Loucy (cell line): ENCODE measurements around the gene FMNL2.

ENCODE experiments used
- H2AFZ ChIP-seq: fragments of 200-600 bp; sonication (generic); 2 replicates; pipeline ENCODE4 v1.6.0; 2016; ENCODE audit warnings: antibody characterized with exemption, mild to moderate bottlenecking, low read length, moderate library complexity
- H3F3A ChIP-seq: fragments of 200-600 bp; 2 replicates; pipeline ENCODE4 v1.6.0; 2016; ENCODE audit warnings: antibody characterized with exemption, low read depth, mild to moderate bottlenecking
- H3K27me3 ChIP-seq: fragments of 200-600 bp; sonication (generic); 2 replicates; pipeline ENCODE4 v1.6.1; 2014; ENCODE audit warnings: low read length, mild to moderate bottlenecking; ENCODE audit not compliant: insufficient read depth, poor library complexity, severe bottlenecking
- H3K36me3 ChIP-seq: fragments of 200-600 bp; sonication (generic); 2 replicates; pipeline ENCODE4 v1.6.1; 2016; ENCODE audit warnings: low read length; ENCODE audit not compliant: insufficient read depth
- H3K4me1 ChIP-seq: fragments of 200-600 bp; sonication (generic); 2 replicates; pipeline ENCODE4 v1.5.1; 2014; ENCODE audit warnings: low read length, mild to moderate bottlenecking; ENCODE audit not compliant: insufficient read depth, poor library complexity, severe bottlenecking
- H3K4me2 ChIP-seq: fragments of 200-600 bp; sonication (generic); 2 replicates; pipeline ENCODE4 v1.6.0; 2014; ENCODE audit warnings: antibody characterized with exemption, low read length, low read depth, mild to moderate bottlenecking; ENCODE audit not compliant: poor library complexity, severe bottlenecking
- H3K4me3 ChIP-seq: fragments of 200-600 bp; sonication (generic); 2 replicates; pipeline ENCODE4 v1.5.1; 2014; ENCODE audit warnings: low read length, mild to moderate bottlenecking, mixed read lengths; ENCODE audit not compliant: poor library complexity, severe bottlenecking
- H3K79me2 ChIP-seq: fragments of 200-600 bp; sonication (generic); 2 replicates; pipeline ENCODE4 v1.6.1; 2014; ENCODE audit warnings: low read length; ENCODE audit not compliant: insufficient read depth
- H3K9ac ChIP-seq: fragments of 200-600 bp; sonication (generic); 2 replicates; pipeline ENCODE4 v1.6.0; 2014; ENCODE audit warnings: mild to moderate bottlenecking, low read depth, low read length, moderate library complexity; ENCODE audit not compliant: poor library complexity, severe bottlenecking
- H3K9me2 ChIP-seq: fragments of 200-600 bp; sonication (generic); replicated peaks from 2 replicates; pipeline ENCODE4 v1.6.1; 2016; ENCODE audit warnings: low read depth, low read length, mixed read lengths
- H3K9me3 ChIP-seq: fragments of 200-600 bp; sonication (generic); 2 replicates; pipeline ENCODE4 v1.6.1; 2014; ENCODE audit warnings: mild to moderate bottlenecking, antibody characterized with exemption, low read length, low read depth; ENCODE audit not compliant: insufficient read depth
- H4K20me1 ChIP-seq: fragments of 200-600 bp; sonication (generic); 2 replicates; pipeline ENCODE4 v1.6.0; 2014; ENCODE audit warnings: antibody characterized with exemption, low read length, mild to moderate bottlenecking; ENCODE audit not compliant: insufficient read depth, poor library complexity, severe bottlenecking
- EZH2phosphoT487 ChIP-seq: fragments of 200-600 bp; IDR thresholded peaks from 2 replicates; pipeline ENCODE4 v1.6.1; 2018; ENCODE audit warnings: antibody characterized with exemption, mild to moderate bottlenecking, moderate library complexity, borderline replicate concordance
- TF ChIP-seq, protein P1 (sequence below): fragments of 200-600 bp; sonication (generic); conservative IDR thresholded peaks from 2 replicates; pipeline ENCODE4 v1.5.1; 2014; ENCODE audit warnings: mild to moderate bottlenecking, antibody characterized with exemption, low read length

The FMNL2 gene

GRCh38 chr2:152464851-152465470 lies 130.0 kb downstream of the FMNL2 start:
- H3K79me2 ChIP-seq = no peaks in the 10 kb centered on the region
- H3K4me1 ChIP-seq = no peaks in the 10 kb centered on the region
- no peak overlapping the region for H3K4me2 ChIP-seq
- no peaks in the 10 kb centered on the region for H4K20me1 ChIP-seq
- H3K9ac ChIP-seq = no peak overlapping the region
- no peak overlapping the region for H3K4me3 ChIP-seq
- H3K27me3 ChIP-seq = no peaks in the 10 kb centered on the region
- H3F3A ChIP-seq = no peaks in the 10 kb centered on the region
- H3K9me3 ChIP-seq = no peaks in the 10 kb centered on the region
- H3K9me2 ChIP-seq = no peaks in the 10 kb centered on the region
- no peak overlapping the region for H2AFZ ChIP-seq
- no peaks in the 10 kb centered on the region for H3K36me3 ChIP-seq
- TF ChIP-seq, protein P1, sequence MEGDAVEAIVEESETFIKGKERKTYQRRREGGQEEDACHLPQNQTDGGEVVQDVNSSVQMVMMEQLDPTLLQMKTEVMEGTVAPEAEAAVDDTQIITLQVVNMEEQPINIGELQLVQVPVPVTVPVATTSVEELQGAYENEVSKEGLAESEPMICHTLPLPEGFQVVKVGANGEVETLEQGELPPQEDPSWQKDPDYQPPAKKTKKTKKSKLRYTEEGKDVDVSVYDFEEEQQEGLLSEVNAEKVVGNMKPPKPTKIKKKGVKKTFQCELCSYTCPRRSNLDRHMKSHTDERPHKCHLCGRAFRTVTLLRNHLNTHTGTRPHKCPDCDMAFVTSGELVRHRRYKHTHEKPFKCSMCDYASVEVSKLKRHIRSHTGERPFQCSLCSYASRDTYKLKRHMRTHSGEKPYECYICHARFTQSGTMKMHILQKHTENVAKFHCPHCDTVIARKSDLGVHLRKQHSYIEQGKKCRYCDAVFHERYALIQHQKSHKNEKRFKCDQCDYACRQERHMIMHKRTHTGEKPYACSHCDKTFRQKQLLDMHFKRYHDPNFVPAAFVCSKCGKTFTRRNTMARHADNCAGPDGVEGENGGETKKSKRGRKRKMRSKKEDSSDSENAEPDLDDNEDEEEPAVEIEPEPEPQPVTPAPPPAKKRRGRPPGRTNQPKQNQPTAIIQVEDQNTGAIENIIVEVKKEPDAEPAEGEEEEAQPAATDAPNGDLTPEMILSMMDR = no peak
- TF ChIP-seq EZH2phosphoT487 = no peak

DNA sequence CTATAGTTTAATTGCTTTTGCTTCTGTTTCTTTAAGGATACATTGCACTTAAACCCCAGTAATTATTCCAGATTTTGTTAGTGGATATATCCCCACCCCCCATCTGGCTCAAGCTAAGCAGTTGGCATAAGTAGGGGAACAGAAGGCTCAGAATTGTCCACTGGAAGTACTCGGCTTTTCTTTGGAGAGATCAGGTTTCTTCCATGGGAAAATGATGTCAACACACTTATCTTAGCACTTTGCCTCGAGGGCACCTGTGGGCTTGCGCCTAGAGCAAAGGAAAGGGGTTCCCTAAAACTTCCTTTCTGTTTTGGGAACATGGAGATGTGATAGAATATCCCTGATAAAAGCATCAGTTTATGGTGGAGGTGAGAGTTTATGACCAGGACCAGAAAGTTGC lies 130.6 kb downstream of the FMNL2 start:
- Histone ChIP-seq H3K9me2 (no peaks in the 10 kb centered on the region), H3K4me3 (no peak overlapping the region), H3K36me3 (no peaks in the 10 kb centered on the region), H3K4me2 (no peak overlapping the region), H3K79me2 (no peaks in the 10 kb centered on the region), H3K9me3 (no peaks in the 10 kb centered on the region), H3K9ac (no peak overlapping the region), H4K20me1 (no peaks in the 10 kb centered on the region), H3K27me3 (no peaks in the 10 kb centered on the region), H2AFZ (no peak overlapping the region), H3F3A (no peaks in the 10 kb centered on the region), H3K4me1 (no peaks in the 10 kb centered on the region)
- TF ChIP-seq, protein P1 = no peak
- no peak for TF ChIP-seq EZH2phosphoT487

DNA sequence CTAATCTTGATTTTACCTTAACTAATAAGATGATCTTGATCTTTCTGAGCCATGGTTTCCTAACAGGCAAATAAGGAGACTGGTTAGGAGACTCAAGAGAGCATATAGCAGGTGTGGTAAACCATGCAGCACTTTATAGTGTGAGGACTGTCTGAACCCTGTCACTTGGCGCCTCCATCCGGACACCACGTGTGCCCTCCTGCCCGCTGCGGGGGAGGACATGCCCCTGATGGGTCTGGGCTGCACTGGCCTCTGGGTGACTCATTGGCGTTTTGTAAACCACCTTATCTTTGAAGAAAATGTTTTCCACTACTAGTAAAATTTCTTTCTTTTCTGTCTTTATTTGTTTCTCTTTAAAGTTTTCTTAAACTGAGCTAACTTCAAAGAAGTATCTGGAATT lies 131.1 kb downstream of the FMNL2 start:
- no peaks in the 10 kb centered on the region for H3K4me1 ChIP-seq
- TF ChIP-seq, protein P1 = no peak
- no peak for TF ChIP-seq EZH2phosphoT487

More for the DNA sequence above, 131.1 kb downstream of the FMNL2 start:
- H4K20me1 ChIP-seq = no peaks in the 10 kb centered on the region
- H3K9ac ChIP-seq = no peak overlapping the region
- H3F3A ChIP-seq = no peaks in the 10 kb centered on the region
- H3K79me2 ChIP-seq = no peaks in the 10 kb centered on the region
- H3K27me3 ChIP-seq = no peaks in the 10 kb centered on the region
- H3K4me2 ChIP-seq = no peak overlapping the region
- H3K4me3 ChIP-seq = no peak overlapping the region
- H3K36me3 ChIP-seq = no peaks in the 10 kb centered on the region
- no peaks in the 10 kb centered on the region for H3K9me3 ChIP-seq
- H3K9me2 ChIP-seq = no peaks in the 10 kb centered on the region
- H2AFZ ChIP-seq = no peak overlapping the region
